GM19455 (cell line): ENCODE data around the gene ENO3.

Experiments
- ATAC-seq: cut with Tn5 transposase; IDR thresholded peaks from one replicate; pipeline ENCODE4 v1.9.1; 2021; ENCODE audit not compliant: unreplicated experiment

Gene ENO3

GRCh38 chr17:4949321-4950074 is 1.4 kb upstream of the ENO3 start:
- ATAC-seq = peak; percentile 32

- ATAC-seq = no peak
Observed at GRCh38 chr17:4950075-4950745, 709 bp upstream of the ENO3 start.

- ATAC-seq = no peak
Observed at GRCh38 chr17:4951486-4951885, 567 bp downstream of the ENO3 start.

GRCh38 chr17:4953451-4953961 is 2.6 kb downstream of the ENO3 start:
- no peak for ATAC-seq

- no peak for ATAC-seq
Observed at GRCh38 chr17:4955091-4955490, 4.2 kb downstream of the ENO3 start.

GRCh38 chr17:4956493-4957061 is 5.7 kb downstream of the ENO3 start:
- no peak for ATAC-seq

GRCh38 chr17:4958102-4958501 is 7.2 kb downstream of the ENO3 start:
- no peak for ATAC-seq

- no peak for ATAC-seq
Observed at GRCh38 chr17:4959261-4959965, 8.5 kb downstream of the ENO3 start.

GRCh38 chr17:4960279-4960922 is 9.5 kb downstream of the ENO3 start:
- no peak for ATAC-seq

- ATAC-seq = no peak
Observed at GRCh38 chr17:4965311-4965986, 14.5 kb downstream of the ENO3 start.

- peak; percentile 86 for ATAC-seq
Observed at GRCh38 chr17:4966844-4967538, 16.1 kb downstream of the ENO3 start.

- ATAC-seq = peak; percentile 52
Observed at GRCh38 chr17:4967539-4968485, 16.9 kb downstream of the ENO3 start, which contains the start of gene SPAG7. Gene SPAG7 (minus strand): TSS chr17:4967817. CDS start chr17:4967804, 13 bp downstream.

- ATAC-seq = no peak
Observed at GRCh38 chr17:4968486-4969046, 17.6 kb downstream of the ENO3 start.

- ATAC-seq = no peak
Observed at GRCh38 chr17:4969047-4969550, 18.2 kb downstream of the ENO3 start.

GRCh38 chr17:4969551-4970173 is 18.7 kb downstream of the ENO3 start:
- no peak for ATAC-seq

GRCh38 chr17:4970273-4970672 is 19.4 kb downstream of the ENO3 start:
- ATAC-seq = no peak

GRCh38 chr17:4971826-4972225 is 20.9 kb downstream of the ENO3 start:
- no peak for ATAC-seq

GRCh38 chr17:4972322-4972721 is 21.4 kb downstream of the ENO3 start:
- ATAC-seq = no peak
